Keratinocyte (primary cell): ENCODE data around the gene SKOR1. TPM values are rescaled to one million over a fixed set of nuclear protein-coding genes. Genes with fewer than 3 reads are reported as not detected.

Experiments used
- DNase-seq: peaks from one replicate; pipeline ENCODE4 v3.0.0-alpha.2; 2011; ENCODE audit warnings: low read depth, missing footprints, low spot score
- FAIRE-seq: peaks from 2 replicates; lab custom pipeline; 2011; peaks lifted over from hg19 to GRCh38; lab: Jason Lieb, UNC
- H2AFZ ChIP-seq: 2 replicates; pipeline ENCODE4 v1.6.0; 2012; ENCODE audit warnings: low read length, control low read depth, inconsistent platforms; ENCODE audit not compliant: control insufficient read depth
- H3K27ac ChIP-seq: 2 replicates; pipeline ENCODE4 v1.5.1; 2011; ENCODE audit warnings: low read length; ENCODE audit not compliant: control insufficient read depth, insufficient read depth
- H3K27me3 ChIP-seq: 3 replicates; pipeline ENCODE4 v1.6.0; 2011; ENCODE audit warnings: low read length; ENCODE audit not compliant: control insufficient read depth, insufficient read depth; ENCODE audit errors: extremely low read depth
- H3K36me3 ChIP-seq, 2 experiments: 2 replicates in 1 of 2; 3 replicates in 1 of 2; pipeline ENCODE4 v1.5.1; 2011; ENCODE audit warnings: low read length in 2 of 2, mild to moderate bottlenecking in 1 of 2; ENCODE audit not compliant: control insufficient read depth in 2 of 2, insufficient read depth in 2 of 2; ENCODE audit errors: extremely low read depth in 1 of 2
- H3K4me1 ChIP-seq: 3 replicates; pipeline ENCODE4 v1.5.1; 2011; ENCODE audit warnings: low read length; ENCODE audit not compliant: control insufficient read depth, insufficient read depth; ENCODE audit errors: extremely low read depth
- H3K4me2 ChIP-seq: 3 replicates; pipeline ENCODE4 v1.6.0; 2011; ENCODE audit warnings: low read depth, low read length; ENCODE audit not compliant: control insufficient read depth, insufficient read depth; ENCODE audit errors: extremely low read depth
- H3K4me3 ChIP-seq, 3 experiments: fragments of 200-600 bp in 1 of 3; sonication (generic) in 1 of 3; 2 replicates in 2 of 3; 3 replicates in 1 of 3; pipeline ENCODE4 v1.5.1; 2011 to 2016; ENCODE audit warnings: low read length in 3 of 3, mild to moderate bottlenecking in 3 of 3, control low read depth in 2 of 3, inconsistent platforms in 1 of 3, low read depth in 1 of 3, mixed read lengths in 1 of 3, mixed run types in 1 of 3, moderate library complexity in 1 of 3; ENCODE audit not compliant: control insufficient read depth in 2 of 3, insufficient read depth in 2 of 3; ENCODE audit errors: extremely low read depth in 1 of 3
- H3K79me2 ChIP-seq: 2 replicates; pipeline ENCODE4 v1.6.0; 2012; ENCODE audit warnings: low read length; ENCODE audit not compliant: control insufficient read depth, insufficient read depth
- H3K9ac ChIP-seq: 3 replicates; pipeline ENCODE4 v1.6.0; 2011; ENCODE audit warnings: low read length; ENCODE audit not compliant: control insufficient read depth, insufficient read depth; ENCODE audit errors: extremely low read depth
- H3K9me1 ChIP-seq: 3 replicates; pipeline ENCODE4 v1.6.0; 2011; ENCODE audit warnings: low read length; ENCODE audit not compliant: control insufficient read depth, insufficient read depth; ENCODE audit errors: extremely low read depth
- H3K9me3 ChIP-seq: 2 replicates; pipeline ENCODE4 v1.5.1; 2012; ENCODE audit warnings: low read depth, low read length; ENCODE audit not compliant: control insufficient read depth
- H4K20me1 ChIP-seq: 3 replicates; pipeline ENCODE4 v1.6.0; 2011; ENCODE audit warnings: low read length; ENCODE audit not compliant: control insufficient read depth, insufficient read depth; ENCODE audit errors: extremely low read depth
- CTCF ChIP-seq, 3 experiments: IDR thresholded peaks in 1 of 3; conservative IDR thresholded peaks in 1 of 3; optimal IDR thresholded peaks in 1 of 3; 2 replicates in 2 of 3; 3 replicates in 1 of 3; pipeline versions ENCODE3 to v1.5.1; 2011; ENCODE audit warnings: low read length in 3 of 3, mild to moderate bottlenecking in 3 of 3, moderate library complexity in 2 of 3, control low read depth in 1 of 3, inconsistent platforms in 1 of 3; ENCODE audit not compliant: insufficient read depth in 2 of 3; ENCODE audit errors: extremely low read depth in 1 of 3
- EZH2 ChIP-seq: IDR thresholded peaks from one replicate; pipeline ENCODE4 v1.6.1; 2012; ENCODE audit warnings: inconsistent platforms, mild to moderate bottlenecking, low read length, moderate library complexity
- dilution Hi-C: fragments of 300-500 bp; cut with MboI; formaldehyde crosslinking; loops from one replicate; pipeline ENCODE4 v1.7.0; 2020; ENCODE audit warnings: low sequenced_read_pairs; ENCODE audit not compliant: extremely low pct_ligation_motif_present
- polyA plus RNA-seq, 5 experiments: library from polyadenylated mRNA; depleted of rRNA in 3 of 5; stranded (reverse) in 3 of 5; stranded (forward) in 1 of 5; unstranded in 1 of 5; fragments of >200 nt; gene quantifications; 1 replicate in 1 of 5; 2 replicates in 3 of 5; 3 replicates in 1 of 5; pipeline versions ENCODE4 v1.2.1 to v1.2.3, GENCODE V29; 2011 to 2012; ENCODE audit warnings: missing spikeins in 2 of 5, low read depth in 1 of 5, low replicate concordance in 1 of 5

The SKOR1 gene
- polyA plus RNA-seq, 1 donor (not counting 4 experiments of a cell fraction or from before 2014, with no cell fraction given): 0.03 TPM

GRCh38 chr15:67790610-67791319 is 34.5 kb upstream of the SKOR1 start:
- no peak overlapping the region for H2AFZ ChIP-seq

GRCh38 chr15:67792250-67792942 is 32.9 kb upstream of the SKOR1 start:
- Histone ChIP-seq H3K4me1 (no peaks in the 10 kb centered on the region), H3K36me3 (no peaks in the 10 kb centered on the region), H3K27ac (no peak overlapping the region), H2AFZ (no peak overlapping the region), H3K4me3 (no peak overlapping the region), H3K9ac (no peak overlapping the region), H3K9me3 (no peaks in the 10 kb centered on the region), H3K9me1 (no peaks in the 10 kb centered on the region), H3K79me2 (no peaks in the 10 kb centered on the region), H4K20me1 (no peaks in the 10 kb centered on the region), H3K27me3 (no peaks in the 10 kb centered on the region), H3K4me2 (no peak overlapping the region)
- no peak for DNase-seq
- dilution Hi-C loops: no loop called here
- no peak for FAIRE-seq
- TF ChIP-seq EZH2 (no peak), CTCF (optimal IDR thresholded peaks at IDR 0.05 in 1 of 3, IDR thresholded peaks at IDR 0.05 in 1 of 3, conservative IDR thresholded peaks at IDR 0.05 in 1 of 3; ENCODE audit: extremely low read depth in 1 of 3, insufficient read depth in 2 of 3, low read length in 3 of 3) (no peak)

More at GRCh38 chr15:67790610-67791319, 34.5 kb upstream of the SKOR1 start:
- H3K36me3 ChIP-seq: no peaks in the 10 kb centered on the region
- H3K4me2 ChIP-seq: no peak overlapping the region
- no peaks in the 10 kb centered on the region for H3K4me1 ChIP-seq
- H3K79me2 ChIP-seq: no peaks in the 10 kb centered on the region
- TF ChIP-seq CTCF (optimal IDR thresholded peaks at IDR 0.05 in 1 of 3, IDR thresholded peaks at IDR 0.05 in 1 of 3, conservative IDR thresholded peaks at IDR 0.05 in 1 of 3; ENCODE audit: extremely low read depth in 1 of 3, insufficient read depth in 2 of 3, low read length in 3 of 3) (no peak), EZH2 (no peak)
- H3K9me1 ChIP-seq: no peaks in the 10 kb centered on the region
- H3K9ac ChIP-seq: no peak overlapping the region
- no peak for DNase-seq
- no peak overlapping the region for H3K4me3 ChIP-seq
- dilution Hi-C loops: no loop called here
- no peaks in the 10 kb centered on the region for H3K9me3 ChIP-seq
- no peak overlapping the region for H3K27ac ChIP-seq
- FAIRE-seq: no peak
- H3K27me3 ChIP-seq: no peaks in the 10 kb centered on the region
- no peaks in the 10 kb centered on the region for H4K20me1 ChIP-seq
